ENCODE results near the gene VPS16.
"Not testable (repeated sequence)": the region's sequence is repeated elsewhere in the genome, so short reads cannot be mapped to it uniquely, and the experiment has no call there.

Gene VPS16

GRCh38 chr20:2825761-2826160 is 14.8 kb upstream of the VPS16 start:
- no peak overlapping the region for H3K4me3 ChIP-seq (ENCODE audit: low read depth, low read length)
- TF ChIP-seq CTCF (IDR thresholded peaks at IDR 0.05; ENCODE audit: borderline replicate concordance, insufficient read depth, low read depth, low read length): no peak

- H3K4me3 ChIP-seq (ENCODE audit: low read depth, low read length): no peak overlapping the region
- no peak for TF ChIP-seq CTCF (IDR thresholded peaks at IDR 0.05; ENCODE audit: borderline replicate concordance, insufficient read depth, low read depth, low read length)
These were observed 13.9 kb upstream of the VPS16 start for GRCh38 chr20:2826655-2827054.

- H3K4me3 ChIP-seq (ENCODE audit: low read depth, low read length): no peak overlapping the region
- TF ChIP-seq CTCF (IDR thresholded peaks at IDR 0.05; ENCODE audit: borderline replicate concordance, insufficient read depth, low read depth, low read length): no peak
These were observed 11.2 kb upstream of the VPS16 start for GRCh38 chr20:2829376-2829775.

GRCh38 chr20:2831206-2831605 is 9.3 kb upstream of the VPS16 start:
- not testable (repeated sequence) for H3K4me3 ChIP-seq (ENCODE audit: low read depth, low read length)

DNA sequence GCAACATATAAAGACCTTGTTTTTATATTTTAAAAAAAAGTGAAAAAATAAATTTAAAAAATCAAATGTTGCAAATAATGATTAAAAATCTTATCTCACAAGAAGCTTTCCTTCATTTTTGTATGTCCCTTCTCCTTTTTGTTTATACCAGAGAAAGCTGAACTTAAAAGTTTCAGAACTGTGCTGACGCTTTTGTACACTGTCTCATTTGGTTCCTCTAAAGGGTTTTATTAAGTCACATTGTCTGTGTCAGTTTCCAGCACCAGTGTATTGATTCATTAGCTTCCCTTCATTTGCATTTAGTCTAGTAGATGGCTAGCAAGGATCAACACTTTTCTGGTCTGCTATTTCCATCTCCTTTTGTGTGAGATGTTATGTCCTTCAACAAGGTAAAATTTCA is 6.8 kb upstream of the VPS16 start:
- H3K4me3 ChIP-seq (ENCODE audit: low read depth, low read length): no peak overlapping the region

DNA sequence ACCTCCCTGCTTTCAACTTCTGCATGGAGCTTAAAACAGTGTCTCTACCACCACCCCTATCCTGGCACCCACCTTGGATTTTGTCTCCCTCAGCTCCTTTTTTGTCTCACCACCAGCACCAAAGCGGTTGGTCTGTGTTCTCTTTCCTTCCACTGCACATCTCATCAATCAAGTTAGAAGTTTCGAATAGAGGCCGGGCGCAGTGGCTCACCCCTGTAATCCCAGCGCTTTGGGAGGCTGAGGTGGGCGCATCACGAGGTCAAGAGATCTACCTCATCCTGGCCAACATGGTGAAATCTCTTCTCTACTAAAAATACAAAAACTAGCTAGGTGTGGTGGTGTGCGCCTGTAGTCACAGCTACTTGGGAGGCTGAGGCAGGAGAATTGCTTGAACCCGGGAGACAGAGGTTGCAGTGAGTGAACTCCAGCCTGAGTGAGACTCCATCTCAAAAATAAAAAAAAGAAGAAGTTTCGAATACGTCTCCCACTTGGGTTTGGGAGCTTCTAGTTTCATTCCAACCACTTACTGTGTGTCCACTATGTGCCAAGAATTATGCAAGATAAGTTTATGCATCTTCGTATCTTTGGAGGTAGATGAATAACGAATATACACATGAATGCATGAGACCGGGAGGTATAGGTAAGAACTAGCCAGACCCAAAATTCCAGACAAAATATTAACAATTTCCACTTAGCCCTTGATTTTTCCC is 6.0 kb upstream of the VPS16 start:
- H3K4me3 ChIP-seq (ENCODE audit: low read depth, low read length): no peak overlapping the region
- TF ChIP-seq CTCF (IDR thresholded peaks at IDR 0.05; ENCODE audit: borderline replicate concordance, insufficient read depth, low read depth, low read length): no peak

More for the DNA sequence above, 6.8 kb upstream of the VPS16 start:
- TF ChIP-seq CTCF (IDR thresholded peaks at IDR 0.05; ENCODE audit: borderline replicate concordance, insufficient read depth, low read depth, low read length): no peak

DNA sequence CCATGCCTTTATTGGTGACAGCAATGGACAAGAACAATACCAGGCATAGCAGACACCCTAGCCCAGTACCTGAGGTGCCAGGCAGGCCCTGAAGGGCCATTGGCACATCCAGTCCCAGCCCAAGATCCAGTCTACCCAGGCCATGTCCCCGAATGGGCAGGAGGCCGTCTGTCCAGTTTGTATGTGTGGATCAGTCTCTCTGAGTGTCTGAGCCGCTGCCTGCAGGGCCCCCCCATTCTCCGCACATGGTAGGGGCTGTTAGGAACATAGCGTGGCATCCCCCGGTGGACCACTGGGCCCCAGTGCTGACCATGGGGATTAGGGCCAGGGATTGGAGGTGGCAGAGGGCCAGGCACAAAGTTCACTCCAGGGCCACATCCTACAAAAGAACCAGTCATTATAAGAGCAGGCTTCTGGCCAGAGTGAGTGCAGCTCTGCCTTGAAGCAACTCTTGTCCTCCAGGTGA is 5.2 kb upstream of the VPS16 start:
- no peak overlapping the region for H3K4me3 ChIP-seq (ENCODE audit: low read depth, low read length)
- no peak for TF ChIP-seq CTCF (IDR thresholded peaks at IDR 0.05; ENCODE audit: borderline replicate concordance, insufficient read depth, low read depth, low read length)

All from GM12875 (cell line).